H1 (cell line): ENCODE data around the gene CDC14B. TPM values are rescaled to one million over a fixed set of nuclear protein-coding genes. Genes with fewer than 3 reads are reported as not detected.

ENCODE experiments used
- CTCF ChIA-PET: fragments of 300-600 bp; sonication (Branson Sonifier 250); formaldehyde crosslinking; loops from one replicate; lab custom pipeline; 2021; ENCODE audit not compliant: partially characterized antibody; lab: Charles Lee
- POLR2A ChIA-PET: fragments of 300-600 bp; sonication (Branson Sonifier 250); formaldehyde crosslinking; loops from one replicate; lab custom pipeline; 2021; ENCODE audit warnings: inconsistent platforms; ENCODE audit not compliant: partially characterized antibody; lab: Charles Lee
- DNase-seq, 2 experiments: peaks; one replicate each; pipeline versions ENCODE4 v3.0.0 to v3.0.0-alpha.2; 2010 to 2022; ENCODE audit warnings: low spot score in 2 of 2, low read depth in 1 of 2, mixed read lengths in 1 of 2
- FAIRE-seq: peaks from 2 replicates; lab custom pipeline; 2011; peaks lifted over from hg19 to GRCh38; lab: Jason Lieb, UNC
- H2AFZ ChIP-seq: 2 replicates; pipeline ENCODE4 v1.8.1; 2012; ENCODE audit warnings: low read length, inconsistent platforms
- H2AK5ac ChIP-seq: 2 replicates; pipeline ENCODE4 v1.6.1; 2013; ENCODE audit warnings: low read depth, low read length
- H2BK120ac ChIP-seq: replicated peaks from 2 replicates; pipeline ENCODE3; 2013; ENCODE audit warnings: low read depth, low read length, inconsistent platforms
- H2BK12ac ChIP-seq: 2 replicates; pipeline ENCODE4 v1.6.1; 2013; ENCODE audit warnings: low read depth, low read length
- H2BK15ac ChIP-seq: 2 replicates; pipeline ENCODE4 v1.6.1; 2013; ENCODE audit warnings: low read length
- H2BK20ac ChIP-seq: 2 replicates; pipeline ENCODE4 v1.6.1; 2013; ENCODE audit warnings: low read length
- H2BK5ac ChIP-seq: 2 replicates; pipeline ENCODE4 v1.6.1; 2013; ENCODE audit warnings: low read depth, low read length
- H3K14ac ChIP-seq: 2 replicates; pipeline ENCODE4 v1.6.1; 2013; ENCODE audit warnings: inconsistent platforms; ENCODE audit not compliant: insufficient read length
- H3K18ac ChIP-seq: 2 replicates; pipeline ENCODE4 v1.6.1; 2013; ENCODE audit warnings: low read length; ENCODE audit errors: extremely low read depth
- H3K23ac ChIP-seq: 2 replicates; pipeline ENCODE4 v1.6.1; 2013; ENCODE audit warnings: inconsistent platforms; ENCODE audit not compliant: insufficient read length
- H3K23me2 ChIP-seq: 2 replicates; pipeline ENCODE4 v1.6.1; 2013; ENCODE audit warnings: low read depth, low read length
- H3K27ac ChIP-seq: 2 replicates; pipeline ENCODE4 v1.6.1; 2011; ENCODE audit warnings: low read depth, low read length, inconsistent platforms
- H3K27me3 ChIP-seq, 4 experiments: replicated peaks in 1 of 4; 1 replicate in 1 of 4; 2 replicates in 3 of 4; pipeline versions ENCODE4 v1.6.1 to v1.8.1; 2011 to 2013; ENCODE audit warnings: low read length in 3 of 4, mild to moderate bottlenecking in 3 of 4, inconsistent platforms in 2 of 4, mixed read lengths in 2 of 4, moderate library complexity in 1 of 4; ENCODE audit not compliant: control insufficient read depth in 3 of 4, insufficient read depth in 3 of 4; ENCODE audit errors: extremely low read depth in 1 of 4
- H3K36me3 ChIP-seq, 4 experiments: 2 replicates each; pipeline versions ENCODE4 v1.6.1 to v1.8.1; 2011 to 2013; ENCODE audit warnings: mild to moderate bottlenecking in 4 of 4, low read length in 3 of 4, moderate library complexity in 2 of 4, control low read depth in 1 of 4, inconsistent platforms in 1 of 4; ENCODE audit not compliant: insufficient read depth in 4 of 4, control insufficient read depth in 2 of 4
- H3K4ac ChIP-seq: replicated peaks from 2 replicates; pipeline ENCODE3; 2013; ENCODE audit warnings: low read length, low read depth, mixed read lengths, inconsistent platforms; ENCODE audit not compliant: insufficient read length
- H3K4me1 ChIP-seq, 4 experiments: replicated peaks in 1 of 4; 1 replicate in 1 of 4; 2 replicates in 3 of 4; pipeline versions ENCODE4 v1.6.1 to v1.8.1; 2011 to 2013; ENCODE audit warnings: low read length in 3 of 4, inconsistent platforms in 2 of 4, mixed read lengths in 1 of 4; ENCODE audit not compliant: insufficient read depth in 4 of 4, control insufficient read depth in 3 of 4
- H3K4me2 ChIP-seq, 2 experiments: 2 replicates each; pipeline versions ENCODE4 v1.6.1 to v1.8.1; 2011 to 2013; ENCODE audit warnings: low read depth in 2 of 2, low read length in 2 of 2, control low read depth in 1 of 2, inconsistent platforms in 1 of 2, mild to moderate bottlenecking in 1 of 2; ENCODE audit not compliant: insufficient read depth in 1 of 2
- H3K4me3 ChIP-seq, 4 experiments: fragments of 200-600, 300-600 bp in 1 of 4; sonication (generic), shearing (Covaris generic), sonication (Bioruptor Twin) in 1 of 4; 2 replicates each; pipeline versions ENCODE4 v1.5.1 to v1.8.1; 2011 to 2016; ENCODE audit warnings: low read length in 4 of 4, low read depth in 3 of 4, control low read depth in 2 of 4, inconsistent platforms in 2 of 4, mild to moderate bottlenecking in 2 of 4, mixed read lengths in 1 of 4, moderate library complexity in 1 of 4; ENCODE audit not compliant: insufficient read depth in 2 of 4; ENCODE audit errors: extremely low read depth in 1 of 4
- H3K56ac ChIP-seq: replicated peaks from 2 replicates; pipeline ENCODE3; 2013; ENCODE audit warnings: low read depth, mild to moderate bottlenecking, mixed read lengths, low read length, inconsistent platforms; ENCODE audit not compliant: insufficient read length
- H3K79me1 ChIP-seq: 2 replicates; pipeline ENCODE4 v1.6.1; 2013; ENCODE audit warnings: low read depth, low read length, control low read depth
- H3K79me2 ChIP-seq, 2 experiments: 2 replicates each; pipeline versions ENCODE4 v1.6.1 to v1.8.1; 2012 to 2013; ENCODE audit warnings: low read length in 2 of 2, mild to moderate bottlenecking in 2 of 2, inconsistent platforms in 1 of 2; ENCODE audit not compliant: insufficient read depth in 2 of 2, control insufficient read depth in 1 of 2
- H3K9ac ChIP-seq, 4 experiments: replicated peaks in 1 of 4; 1 replicate in 1 of 4; 2 replicates in 3 of 4; pipeline versions ENCODE4 v1.6.1 to v1.8.1; 2011 to 2013; ENCODE audit warnings: low read depth in 3 of 4, low read length in 3 of 4, control low read depth in 2 of 4, mild to moderate bottlenecking in 2 of 4, moderate library complexity in 2 of 4, inconsistent platforms in 1 of 4; ENCODE audit errors: extremely low read depth in 1 of 4
- H3K9me3 ChIP-seq, 2 experiments: 2 replicates each; pipeline versions ENCODE4 v1.6.1 to v1.8.1; 2012 to 2013; ENCODE audit warnings: mild to moderate bottlenecking in 2 of 2, moderate library complexity in 2 of 2, control low read depth in 1 of 2, inconsistent platforms in 1 of 2, low read depth in 1 of 2, low read length in 1 of 2, mixed read lengths in 1 of 2; ENCODE audit not compliant: insufficient read depth in 2 of 2
- H4K20me1 ChIP-seq, 2 experiments: replicated peaks in 1 of 2; 2 replicates each; pipeline versions ENCODE3 to v1.8.1; 2011 to 2013; ENCODE audit warnings: inconsistent platforms in 2 of 2, low read length in 2 of 2, mild to moderate bottlenecking in 1 of 2; ENCODE audit not compliant: insufficient read depth in 2 of 2, control insufficient read depth in 1 of 2
- H4K5ac ChIP-seq: 2 replicates; pipeline ENCODE4 v1.6.1; 2013; ENCODE audit warnings: low read length, low read depth, mixed read lengths, inconsistent platforms; ENCODE audit not compliant: insufficient read length
- H4K8ac ChIP-seq: 2 replicates; pipeline ENCODE4 v1.8.0; 2013; ENCODE audit warnings: mild to moderate bottlenecking, moderate library complexity, low read length, inconsistent platforms; ENCODE audit not compliant: insufficient read depth; ENCODE audit errors: extremely low read depth
- H4K91ac ChIP-seq: replicated peaks from 2 replicates; pipeline ENCODE3; 2013; ENCODE audit warnings: low read length, mixed read lengths, inconsistent platforms; ENCODE audit not compliant: insufficient read length
- BACH1 ChIP-seq: IDR thresholded peaks from 2 replicates; pipeline ENCODE4 v1.6.1; 2012; ENCODE audit warnings: low read length, improper control_type of control experiment
- CBX5 ChIP-seq: fragments of 300-800, 300-1000 bp; sonication (generic); IDR thresholded peaks from 2 replicates; pipeline ENCODE4 v1.7.1; 2016; ENCODE audit warnings: antibody characterized with exemption, low read length, low read depth
- CBX8 ChIP-seq: fragments of 300-800, 300-1000 bp; sonication (generic); IDR thresholded peaks from 2 replicates; pipeline ENCODE4 v1.7.1; 2016; ENCODE audit warnings: low read depth, low read length, borderline replicate concordance
- CHD1 ChIP-seq: IDR thresholded peaks from 2 replicates; pipeline ENCODE4 v1.6.1; 2012; ENCODE audit warnings: low read depth, low read length, improper control_type of control experiment
- EGR1 ChIP-seq: IDR thresholded peaks from 2 replicates; pipeline ENCODE4 v1.6.1; 2011; ENCODE audit warnings: low read depth, low read length, borderline replicate concordance
- HDAC6 ChIP-seq: IDR thresholded peaks from one replicate; pipeline ENCODE4 v1.7.1; 2012; ENCODE audit warnings: low read depth, mild to moderate bottlenecking, inconsistent platforms, low read length, moderate library complexity
- NRF1 ChIP-seq: IDR thresholded peaks from 2 replicates; pipeline ENCODE4 v1.6.1; 2011; ENCODE audit warnings: mild to moderate bottlenecking, low read depth, low read length, improper control_type of control experiment
- RBBP5 ChIP-seq: IDR thresholded peaks from 2 replicates; pipeline ENCODE4 v1.7.1; 2012; ENCODE audit warnings: low read depth, mild to moderate bottlenecking, inconsistent platforms, low read length, moderate library complexity, borderline replicate concordance
- SUZ12 ChIP-seq: fragments of 200-600 bp; sonication (generic); IDR thresholded peaks from 2 replicates; pipeline ENCODE4 v1.6.1; 2012; ENCODE audit warnings: mild to moderate bottlenecking, inconsistent platforms, low read length, moderate library complexity, mixed read lengths
- WGBS, 2 experiments: shearing (Covaris generic) in 1 of 2; methylation state at CpG; one replicate each; pipeline versions ENCODE4 v1.1.6 to v1.1.7; 2013 to 2015; ENCODE audit warnings: low lambda C conversion rate in 2 of 2, mixed read lengths in 2 of 2, inconsistent platforms in 1 of 2, low coverage in 1 of 2, missing lambda C conversion rate in 1 of 2; ENCODE audit not compliant: insufficient replicate concordance in 2 of 2, insufficient coverage in 1 of 2, insufficient read length in 1 of 2; ENCODE audit errors: extremely low coverage in 1 of 2, missing lambda C conversion rate in 1 of 2; 5-methylcytosine and 5-hydroxymethylcytosine counted together
- polyA plus RNA-seq, 7 experiments: library from polyadenylated mRNA; depleted of rRNA in 3 of 7; stranded (reverse) in 5 of 7; unstranded in 2 of 7; fragments of >200 nt in 5 of 7; fragments of 200-250 nt in 2 of 7; gene quantifications; 1 replicate in 5 of 7; 2 replicates in 1 of 7; 4 replicates in 1 of 7; pipeline versions ENCODE4 v1.2.1 to v1.2.3, GENCODE V29; 2011 to 2013; ENCODE audit warnings: missing spikeins in 2 of 7, mixed read lengths in 2 of 7
- total RNA-seq: library from RNA; stranded (reverse); fragmentation: NEBNext Ultra II Directional; extraction: Animal tissue kit (Norgen Biotek cat#: 25700); gene quantifications from 2 replicates; pipeline ENCODE4 v1.2.1, GENCODE V29; 2021
- TF ChIP-seq, protein P1 (sequence below), 3 experiments: IDR thresholded peaks; 1 replicate in 2 of 3; 2 replicates in 1 of 3; pipeline versions ENCODE4 v1.5.1 to v1.6.1; 2011; ENCODE audit warnings: low read length in 3 of 3, mild to moderate bottlenecking in 3 of 3, inconsistent platforms in 2 of 3, low read depth in 1 of 3, moderate library complexity in 1 of 3; ENCODE audit not compliant: insufficient read depth in 1 of 3; ENCODE audit errors: control extremely low read depth in 1 of 3
- TF ChIP-seq, protein P2 (sequence below): IDR thresholded peaks from 2 replicates; pipeline ENCODE4 v1.6.1; 2012; ENCODE audit warnings: inconsistent platforms

Gene CDC14B
- total and polyA plus RNA-seq, 2 of the 8 experiments (the other 6 are each of a cell fraction or from before 2014, with no cell fraction given) = 17.2 to 44.6 TPM

DNA sequence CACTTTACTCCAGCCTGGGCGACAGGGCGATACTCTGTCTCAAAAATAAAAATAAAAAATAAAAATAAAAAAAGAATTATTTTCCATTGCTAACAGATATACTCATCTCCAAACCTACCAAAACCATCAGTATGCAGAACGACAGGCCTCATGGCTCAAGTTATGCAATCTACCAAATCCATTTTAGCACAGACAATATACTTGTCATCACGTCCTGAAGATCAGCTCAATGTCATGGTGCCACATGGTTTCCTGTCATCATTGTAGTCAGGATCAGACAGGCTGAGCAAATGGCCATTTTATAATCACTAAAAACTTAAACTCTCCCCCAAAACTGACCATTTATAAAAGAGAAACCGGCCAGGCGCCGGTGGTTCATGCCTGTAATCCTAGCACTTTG lies 100.5 kb downstream of the CDC14B start:
- H3K56ac ChIP-seq = no peak overlapping the region
- H2BK120ac ChIP-seq = no peak overlapping the region
- no peak overlapping the region for H3K4ac ChIP-seq
- no peak overlapping the region for H2BK5ac ChIP-seq
- H3K79me1 ChIP-seq = no peaks in the 10 kb centered on the region
- no peaks in the 10 kb centered on the region for H3K23me2 ChIP-seq
- FAIRE-seq (no peak), DNase-seq (no peak)
- H2AFZ ChIP-seq = no peak overlapping the region
- no peak overlapping the region for H2BK15ac ChIP-seq
- H4K8ac ChIP-seq = no peak overlapping the region
- no peak overlapping the region for H2BK12ac ChIP-seq
- ChIA-PET CTCF (interaction anchor here (1.0 to 1.2 kb wide), 2 partner anchors 27 to 69 kb away, joined by 3 read pairs; partner anchors contain the start of gene HABP4), POLR2A (no interaction called here)
- no peak overlapping the region for H4K5ac ChIP-seq
- H3K14ac ChIP-seq = no peak overlapping the region
- H3K4me3 ChIP-seq = no peak overlapping the region
- no peak overlapping the region for H3K4me2 ChIP-seq
- peaks cover 0 to 10% (median 5%) of the 10 kb centered on the region in 4 experiments; a peak in 2 of 8 replicates for H3K36me3 ChIP-seq
- H3K27ac ChIP-seq = no peak overlapping the region
- H3K79me2 ChIP-seq = no peaks in the 10 kb centered on the region
- no peaks in the 10 kb centered on the region for H3K9me3 ChIP-seq
- WGBS, 2 experiments = 90% methylated on average over 7 of the region's 7 CpGs; no CpG with 5 or more reads in 1 of the 2 experiments
- H2BK20ac ChIP-seq = no peak overlapping the region
- H3K23ac ChIP-seq = no peak overlapping the region
- no peak overlapping the region for H3K18ac ChIP-seq
- H4K20me1 ChIP-seq = peaks cover 0 to 4% of the 10 kb centered on the region in 2 experiments
- H3K27me3 ChIP-seq = no peaks in the 10 kb centered on the region
- H3K9ac ChIP-seq = no peak overlapping the region
- H4K91ac ChIP-seq = no peak overlapping the region
- H2AK5ac ChIP-seq = no peak overlapping the region
- H3K4me1 ChIP-seq = no peaks in the 10 kb centered on the region
- TF ChIP-seq SUZ12 (no peak), CBX8 (no peak), RBBP5 (no peak), CBX5 (no peak), BACH1 (no peak), CHD1 (no peak), EGR1 (no peak), HDAC6 (no peak), NRF1 (no peak)
- TF ChIP-seq, protein P1, sequence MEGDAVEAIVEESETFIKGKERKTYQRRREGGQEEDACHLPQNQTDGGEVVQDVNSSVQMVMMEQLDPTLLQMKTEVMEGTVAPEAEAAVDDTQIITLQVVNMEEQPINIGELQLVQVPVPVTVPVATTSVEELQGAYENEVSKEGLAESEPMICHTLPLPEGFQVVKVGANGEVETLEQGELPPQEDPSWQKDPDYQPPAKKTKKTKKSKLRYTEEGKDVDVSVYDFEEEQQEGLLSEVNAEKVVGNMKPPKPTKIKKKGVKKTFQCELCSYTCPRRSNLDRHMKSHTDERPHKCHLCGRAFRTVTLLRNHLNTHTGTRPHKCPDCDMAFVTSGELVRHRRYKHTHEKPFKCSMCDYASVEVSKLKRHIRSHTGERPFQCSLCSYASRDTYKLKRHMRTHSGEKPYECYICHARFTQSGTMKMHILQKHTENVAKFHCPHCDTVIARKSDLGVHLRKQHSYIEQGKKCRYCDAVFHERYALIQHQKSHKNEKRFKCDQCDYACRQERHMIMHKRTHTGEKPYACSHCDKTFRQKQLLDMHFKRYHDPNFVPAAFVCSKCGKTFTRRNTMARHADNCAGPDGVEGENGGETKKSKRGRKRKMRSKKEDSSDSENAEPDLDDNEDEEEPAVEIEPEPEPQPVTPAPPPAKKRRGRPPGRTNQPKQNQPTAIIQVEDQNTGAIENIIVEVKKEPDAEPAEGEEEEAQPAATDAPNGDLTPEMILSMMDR (IDR thresholded peaks at IDR 0.05; ENCODE audit: control extremely low read depth in 1 of 3, insufficient read depth in 1 of 3, low read depth in 1 of 3, low read length in 3 of 3) = no peak
- TF ChIP-seq, protein P2, sequence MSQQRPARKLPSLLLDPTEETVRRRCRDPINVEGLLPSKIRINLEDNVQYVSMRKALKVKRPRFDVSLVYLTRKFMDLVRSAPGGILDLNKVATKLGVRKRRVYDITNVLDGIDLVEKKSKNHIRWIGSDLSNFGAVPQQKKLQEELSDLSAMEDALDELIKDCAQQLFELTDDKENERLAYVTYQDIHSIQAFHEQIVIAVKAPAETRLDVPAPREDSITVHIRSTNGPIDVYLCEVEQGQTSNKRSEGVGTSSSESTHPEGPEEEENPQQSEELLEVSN = no peak
